GM21529 (cell line): ENCODE measurements around the gene LGALS9B.
"Not testable (repeated sequence)": the region's sequence is repeated elsewhere in the genome, so short reads cannot be mapped to it uniquely, and the experiment has no call there.

Experiments used
- ATAC-seq: cut with Tn5 transposase; IDR thresholded peaks from one replicate; pipeline ENCODE4 v1.9.1; 2021; ENCODE audit not compliant: unreplicated experiment

The LGALS9B gene

DNA sequence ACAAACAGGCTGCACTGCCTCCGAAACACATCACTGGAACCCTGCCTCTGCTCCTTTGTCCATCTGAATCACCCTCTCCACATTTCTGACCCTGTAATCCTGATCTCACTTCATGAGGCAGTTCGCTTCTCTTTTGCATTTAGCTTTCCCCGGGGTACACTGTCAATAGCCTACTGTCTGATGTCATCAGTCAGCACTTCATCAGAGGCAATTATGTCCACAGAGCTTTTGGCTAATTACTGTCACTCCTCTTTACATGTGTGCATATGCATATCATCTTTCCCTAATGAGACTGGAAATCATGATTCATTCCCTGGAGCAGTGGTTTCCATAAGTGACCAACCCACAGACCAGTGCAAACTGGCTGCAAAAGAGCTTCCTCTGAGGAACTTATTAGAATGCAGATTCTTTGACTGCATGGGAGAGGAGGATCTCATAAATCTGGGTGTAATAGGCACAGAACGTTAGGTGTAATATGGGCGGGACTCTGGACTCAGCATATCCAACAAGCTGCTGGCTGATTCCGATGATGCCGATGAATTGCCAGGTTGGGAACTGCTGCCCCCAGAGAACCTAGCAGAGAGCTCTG lies 49.8 kb downstream of the LGALS9B start:
- ATAC-seq: not testable (repeated sequence)

- ATAC-seq: not testable (repeated sequence)
Observed at GRCh38 chr17:20416381-20416911, 50.9 kb downstream of the LGALS9B start.

GRCh38 chr17:20415479-20415878 lies 51.9 kb downstream of the LGALS9B start:
- ATAC-seq: not testable (repeated sequence)

- not testable (repeated sequence) for ATAC-seq
Observed at GRCh38 chr17:20401306-20402022, 65.9 kb downstream of the LGALS9B start.

DNA sequence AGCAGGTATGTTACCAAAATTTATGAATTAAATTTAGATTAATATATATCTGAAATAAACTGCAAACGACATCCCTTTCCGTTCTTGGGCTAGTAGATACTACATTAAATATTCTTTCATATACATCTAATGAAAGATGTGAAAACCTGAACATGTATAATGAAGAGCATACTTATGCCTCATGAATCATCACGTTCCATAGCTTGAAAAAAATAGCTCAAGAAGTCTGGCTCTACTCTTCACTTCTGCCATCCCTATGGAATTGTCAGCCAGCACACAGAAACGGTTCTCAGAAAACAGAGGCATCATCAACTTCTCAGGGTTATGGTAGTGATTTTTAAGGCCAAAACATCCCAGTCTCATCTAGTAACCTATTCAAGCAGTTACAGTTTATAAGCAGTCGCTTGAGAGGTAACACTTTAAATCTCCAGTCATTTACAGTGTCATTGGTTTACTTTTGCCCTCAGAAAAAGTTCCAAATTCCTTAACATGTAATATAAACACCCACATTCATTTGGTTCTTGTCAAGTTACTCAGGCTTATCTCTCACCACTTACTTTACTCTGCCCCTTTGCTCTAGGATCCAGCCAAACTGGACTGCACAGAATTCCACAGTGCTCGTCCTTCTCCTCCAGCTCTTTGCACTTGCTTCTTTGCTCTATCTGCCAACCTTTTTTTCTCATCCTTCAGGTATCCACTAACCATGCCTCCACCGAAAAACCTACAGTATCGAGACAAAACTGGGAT lies 66.6 kb downstream of the LGALS9B start:
- ATAC-seq: not testable (repeated sequence)
